Measurements from ENCODE around the gene WDR33.
"Not testable (repeated sequence)": the region's sequence is repeated elsewhere in the genome, so short reads cannot be mapped to it uniquely, and the experiment has no call there.

Gene WDR33

DNA sequence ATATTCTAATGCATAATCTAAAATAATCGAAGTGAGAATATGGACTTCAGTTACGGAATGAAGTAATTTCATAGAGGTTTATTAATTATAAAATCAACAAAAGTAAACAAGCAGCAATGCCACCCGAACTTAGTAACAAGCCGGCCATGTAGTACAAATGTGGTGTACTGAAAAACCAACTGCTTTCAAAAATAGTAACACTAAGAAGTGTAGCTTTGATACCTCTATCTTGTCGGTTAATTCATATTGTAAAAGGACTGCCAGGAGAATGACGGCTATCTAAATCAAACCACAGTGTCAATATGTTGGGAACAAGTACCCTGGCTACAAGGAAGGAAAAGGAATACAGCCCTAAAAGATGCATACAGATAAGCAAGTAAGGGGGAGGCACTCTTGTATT lies 48.5 kb downstream of the WDR33 start:
- DNase-seq, result no peak

DNA sequence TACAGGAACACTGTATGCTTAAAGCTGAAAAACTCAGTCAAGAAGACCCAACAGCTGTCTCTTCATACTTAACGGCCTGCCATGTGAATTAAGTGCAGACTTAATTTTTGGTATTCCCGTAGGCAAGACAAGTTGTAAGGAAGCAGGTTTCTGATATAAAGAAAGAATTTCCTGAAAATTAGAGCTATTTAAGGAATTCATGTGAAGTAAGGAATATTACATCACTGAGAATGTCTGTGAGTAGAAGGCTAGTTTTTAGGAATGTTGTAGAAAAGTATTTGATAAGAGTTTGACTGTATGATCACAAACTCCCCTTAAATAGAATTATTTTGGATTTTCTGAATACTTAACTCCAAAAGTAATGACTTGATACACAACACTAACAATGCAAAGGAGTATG lies 51.0 kb downstream of the WDR33 start:
- no peak for DNase-seq

DNA sequence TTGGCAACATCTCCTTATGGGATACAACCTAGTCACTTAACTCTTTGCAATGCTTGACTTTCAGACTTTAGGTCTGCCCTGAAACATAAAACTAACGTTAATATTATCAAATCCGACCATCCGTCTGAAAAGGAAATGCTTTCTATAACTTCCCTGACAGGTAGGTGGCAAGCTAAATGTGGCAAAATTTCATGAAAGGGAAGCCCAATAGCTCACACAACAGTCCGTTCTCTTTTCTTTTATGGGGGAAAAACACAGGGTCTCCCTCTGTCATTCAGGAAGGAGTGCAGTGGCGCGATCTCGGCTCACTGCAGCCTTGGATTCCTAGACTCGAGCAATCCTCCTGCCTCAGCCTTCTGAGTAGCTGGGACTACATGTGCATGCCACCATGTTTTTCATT lies 56.8 kb downstream of the WDR33 start:
- no peak for DNase-seq

DNA sequence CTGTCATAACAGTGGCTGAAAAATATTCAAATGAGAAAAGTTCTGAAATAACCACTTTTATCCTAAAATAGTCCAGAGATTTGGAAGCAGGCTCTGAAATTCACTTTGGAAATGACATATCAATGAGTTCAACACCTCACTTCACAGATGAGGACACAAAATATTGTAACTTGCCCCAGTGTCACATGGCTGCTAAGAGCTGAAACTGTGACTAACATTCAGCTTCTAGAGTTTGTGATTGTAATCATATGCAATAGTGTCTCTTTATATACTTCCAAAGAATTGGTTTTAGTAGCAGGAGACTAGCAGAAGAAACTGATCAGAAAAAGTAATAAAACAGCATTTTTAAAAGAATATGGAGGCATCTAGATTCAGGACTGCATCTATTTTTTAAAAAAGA lies 57.6 kb downstream of the WDR33 start:
- DNase-seq, result no peak

DNA sequence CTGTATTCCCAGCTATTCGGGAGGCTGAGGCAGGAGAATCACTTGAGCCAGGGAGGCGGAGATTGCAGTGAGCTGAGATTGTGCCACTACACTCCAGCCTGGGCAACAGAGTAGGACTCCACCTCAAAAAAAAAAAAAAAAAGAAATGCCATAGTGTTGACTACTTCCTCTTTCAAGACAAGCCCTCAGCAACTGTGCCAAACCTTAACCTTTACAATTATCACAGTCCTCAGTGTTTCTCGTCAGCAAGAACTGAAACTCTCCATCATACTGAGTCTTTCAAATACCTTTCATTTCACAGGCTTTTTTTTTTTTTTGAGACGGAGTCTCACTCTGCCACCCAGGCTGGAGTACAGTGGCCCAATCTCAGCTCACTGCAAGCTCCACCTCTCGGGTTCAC lies 61.4 kb downstream of the WDR33 start:
- not testable (repeated sequence) for DNase-seq

DNA sequence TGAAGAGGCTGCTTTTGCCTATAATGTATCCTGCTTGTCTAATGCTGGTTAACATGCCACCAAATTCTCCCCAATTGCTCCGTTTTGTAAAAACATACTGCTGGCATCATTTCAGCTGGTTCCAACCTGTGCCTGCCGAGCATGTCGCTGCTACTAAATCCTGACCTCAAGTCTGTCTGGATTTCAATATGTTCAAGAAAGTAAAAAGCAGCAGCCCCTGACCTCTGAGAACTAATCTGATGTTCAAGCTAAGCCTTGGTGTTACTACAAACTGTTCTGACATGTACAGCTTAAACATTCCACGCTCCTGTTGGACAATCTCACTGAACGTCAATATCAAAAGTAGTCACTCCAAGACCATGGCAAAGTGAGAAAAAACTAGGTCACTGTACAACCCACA lies 63.4 kb downstream of the WDR33 start:
- no peak for DNase-seq

DNA sequence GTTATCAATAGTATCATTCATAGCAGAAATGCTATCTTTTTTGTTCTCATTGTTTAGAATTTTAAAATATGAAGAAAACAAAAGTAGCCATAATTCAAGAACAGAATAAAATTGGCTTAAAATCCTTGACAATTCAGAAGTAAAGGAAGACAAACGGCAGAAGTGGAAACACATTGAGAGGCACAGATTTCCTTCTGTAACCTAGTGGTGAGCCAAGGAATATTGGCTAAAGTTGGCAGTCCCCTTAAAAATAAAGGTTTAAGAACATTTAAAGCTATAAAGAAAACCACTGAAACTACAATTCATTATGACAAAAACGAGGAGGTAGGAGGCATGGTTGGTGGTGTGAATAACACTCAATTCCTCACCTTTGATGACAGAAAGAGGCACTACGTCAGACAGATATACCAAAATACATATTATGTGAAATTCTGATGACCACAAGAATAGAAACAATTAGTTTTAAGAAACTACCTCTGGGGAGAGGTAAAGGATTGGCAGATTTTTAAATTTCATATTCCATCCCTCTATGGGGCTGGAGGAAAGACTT lies 67.4 kb downstream of the WDR33 start:
- no peak for DNase-seq

DNA sequence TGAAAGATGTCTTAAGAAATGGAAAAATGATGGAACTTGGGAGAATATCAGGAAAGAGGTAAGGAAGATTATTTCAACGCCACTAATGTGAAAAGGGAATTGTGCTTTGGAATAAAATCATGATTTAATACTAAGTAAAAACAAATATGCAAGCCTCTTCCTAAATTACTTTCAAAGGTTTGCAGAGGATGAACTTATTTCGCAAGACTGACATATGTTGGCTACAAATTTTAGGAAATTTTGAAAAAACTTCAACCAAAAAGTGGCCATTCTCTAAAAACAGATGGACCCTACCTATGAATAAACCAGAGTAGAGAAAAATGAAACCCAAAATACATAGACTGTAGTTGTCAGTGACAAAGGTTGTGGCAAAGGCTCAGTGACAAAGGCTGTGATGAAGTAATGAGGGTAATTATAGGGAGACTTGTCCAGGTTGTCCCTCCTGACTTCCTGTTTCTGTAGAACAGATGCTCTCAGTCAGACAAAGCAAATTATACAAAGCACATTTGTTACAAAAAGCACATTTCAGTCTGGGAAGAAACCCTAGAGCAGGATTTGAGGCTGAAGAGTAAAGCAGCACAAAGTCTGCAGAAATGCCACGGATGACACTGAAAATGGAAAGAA lies 70.2 kb downstream of the WDR33 start:
- DNase-seq, result no peak

DNA sequence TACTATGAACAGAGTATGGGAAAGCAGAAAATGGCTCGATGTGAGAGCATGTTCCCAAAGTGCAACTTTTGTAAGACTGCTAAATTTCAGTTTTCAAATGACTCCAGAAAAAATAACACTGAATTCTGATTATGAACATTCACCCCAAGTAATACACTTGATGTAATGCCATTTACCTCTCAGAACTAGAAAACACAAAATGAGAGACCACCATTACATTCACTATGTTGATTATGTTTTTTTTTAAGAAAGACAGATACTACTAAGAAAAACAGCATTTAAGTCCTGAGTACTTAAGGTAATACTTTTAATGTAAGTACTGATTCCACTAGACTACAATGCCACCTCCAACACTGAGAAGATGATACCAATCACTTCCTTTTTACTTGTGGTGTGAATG lies 71.2 kb downstream of the WDR33 start:
- no peak for DNase-seq

DNA sequence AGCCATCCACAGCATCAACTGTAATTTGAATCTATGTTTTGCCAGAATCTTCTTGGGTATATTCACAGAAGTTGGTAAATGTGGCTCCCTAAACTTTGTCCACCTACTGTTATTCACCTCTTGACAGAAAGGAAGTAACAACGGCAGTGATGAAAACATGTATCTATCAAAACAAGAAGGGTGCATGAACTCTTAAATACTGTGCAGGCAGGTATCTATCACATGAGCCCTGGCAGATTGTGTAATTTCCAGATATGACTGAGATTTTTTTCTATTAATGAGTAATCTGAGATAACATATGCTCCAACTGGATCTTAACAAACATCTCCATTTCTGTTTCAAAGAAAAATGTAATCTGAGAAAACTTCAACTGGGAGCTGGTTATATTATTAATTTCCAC lies 73.1 kb downstream of the WDR33 start:
- no peak for DNase-seq

DNA sequence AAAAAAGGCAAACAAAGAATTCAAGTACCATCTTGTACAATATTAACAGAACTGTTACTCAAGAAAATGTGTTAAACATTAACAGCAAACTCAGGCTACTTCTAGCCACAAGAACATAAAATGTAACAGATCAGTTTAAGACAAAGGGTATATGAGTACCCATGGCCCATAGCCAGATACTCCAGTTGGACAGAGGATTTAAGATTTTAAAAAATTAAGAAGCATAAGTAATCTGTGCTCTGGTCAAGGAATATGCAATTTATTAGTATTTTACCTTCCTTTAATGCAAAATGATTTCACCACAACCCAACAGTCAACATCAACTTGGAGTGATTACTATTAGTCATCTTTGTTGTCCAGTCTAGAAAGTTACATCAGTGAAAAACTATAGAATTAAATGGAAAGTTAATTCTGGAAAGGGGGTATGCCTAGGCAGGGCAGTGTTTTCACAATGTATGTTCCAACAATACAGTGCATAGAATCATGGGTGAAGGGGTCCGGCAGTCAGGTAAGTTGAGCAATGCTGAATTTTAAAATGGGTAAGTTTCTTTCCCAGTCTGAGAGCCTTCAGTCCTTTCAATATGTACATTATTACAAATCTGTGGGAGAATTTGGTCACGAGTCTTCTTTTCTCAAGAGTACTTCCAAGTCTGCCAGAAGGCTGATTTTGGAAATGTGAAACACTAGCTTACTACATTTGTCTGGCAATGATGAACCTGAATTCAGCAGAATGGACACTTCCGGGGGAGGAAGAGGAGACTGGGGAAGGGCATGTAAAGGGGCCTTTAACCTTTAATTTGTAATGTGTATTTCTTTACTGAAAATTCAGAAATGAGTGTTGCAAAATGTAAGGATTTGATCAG lies 75.2 kb downstream of the WDR33 start:
- DNase-seq, result no peak

DNA sequence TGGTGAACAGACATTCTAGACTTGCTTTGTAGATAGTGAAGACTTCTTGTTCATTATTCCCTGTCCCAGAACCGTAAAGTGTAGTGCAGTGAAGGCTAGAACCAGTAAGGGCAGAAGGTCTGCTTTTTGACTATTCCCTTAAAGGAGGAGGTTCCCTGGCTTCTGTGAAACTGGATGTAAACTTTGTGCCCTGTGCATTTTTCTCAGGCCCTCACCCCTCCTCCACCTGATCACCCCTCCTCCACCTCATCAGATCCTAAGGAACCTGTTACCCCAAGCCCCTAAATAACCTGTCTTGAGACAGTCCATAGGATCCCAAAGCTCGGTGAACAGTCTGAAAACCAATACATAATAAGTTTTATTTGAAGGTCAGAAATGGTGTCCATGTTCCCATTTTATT lies 75.9 kb downstream of the WDR33 start:
- DNase-seq, result no peak

DNA sequence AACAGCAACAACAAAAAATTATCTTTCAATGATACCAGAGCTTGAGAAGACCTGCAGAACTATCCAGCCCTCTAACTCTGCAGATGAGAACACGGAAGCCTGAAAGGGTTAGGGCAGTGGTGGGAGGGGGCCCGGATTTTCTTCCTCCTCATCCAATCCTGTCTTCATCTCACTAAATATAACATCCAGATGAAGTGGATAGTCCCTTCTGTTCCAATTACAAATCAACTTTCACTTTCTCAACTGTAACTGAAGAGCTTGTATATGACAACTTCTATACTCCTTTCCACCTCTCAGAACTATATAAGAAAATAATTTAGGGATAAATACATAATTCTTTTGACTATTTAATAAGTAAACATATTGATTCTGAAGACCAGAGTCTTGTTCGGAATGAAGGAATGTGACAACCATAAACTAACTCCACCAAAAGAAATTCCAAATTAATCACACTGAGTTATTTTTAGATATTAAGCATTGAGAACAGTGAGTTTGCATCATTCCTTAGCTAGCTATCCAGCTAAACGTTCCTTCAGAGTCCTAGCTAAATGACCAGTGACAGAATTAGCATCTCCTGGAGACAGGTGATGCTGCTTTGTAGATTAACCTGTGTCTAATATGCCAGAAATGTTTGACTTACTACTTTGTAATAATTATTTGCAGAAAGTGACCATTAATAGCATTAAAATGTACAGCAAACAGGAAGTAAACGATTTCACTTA lies 77.0 kb downstream of the WDR33 start:
- no peak for DNase-seq

DNA sequence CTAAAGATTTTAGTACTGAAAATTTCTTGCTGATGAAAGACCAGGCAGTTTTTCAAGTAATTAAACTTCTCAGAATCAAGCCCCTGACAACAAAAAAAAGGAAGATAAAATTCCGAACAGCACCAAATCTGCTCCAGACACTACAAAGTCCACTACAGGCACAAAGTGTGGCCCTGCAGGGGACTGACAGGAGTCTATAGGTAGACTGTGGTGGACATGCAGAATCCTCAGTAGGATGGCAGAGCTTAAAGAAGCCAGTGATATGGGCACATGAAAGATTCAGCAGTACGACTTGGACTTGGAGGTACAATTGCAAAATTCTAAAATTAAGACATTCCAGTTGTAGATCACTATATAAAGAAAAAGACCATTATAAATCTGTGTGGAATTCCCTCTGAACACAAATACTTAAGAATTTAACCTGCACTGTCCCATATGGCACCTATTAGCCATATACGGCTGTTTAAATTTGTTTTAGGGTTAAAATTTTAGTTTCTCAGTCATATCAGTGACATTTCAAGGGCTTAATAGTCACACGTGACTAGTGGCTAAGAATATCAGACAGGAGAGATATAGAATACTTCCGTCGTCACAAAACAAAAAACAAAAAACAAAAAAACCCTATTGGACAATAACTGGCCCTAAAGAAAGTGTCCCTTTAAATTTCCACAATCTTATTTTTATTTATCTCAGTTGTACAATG lies 77.7 kb downstream of the WDR33 start:
- DNase-seq, result no peak

DNA sequence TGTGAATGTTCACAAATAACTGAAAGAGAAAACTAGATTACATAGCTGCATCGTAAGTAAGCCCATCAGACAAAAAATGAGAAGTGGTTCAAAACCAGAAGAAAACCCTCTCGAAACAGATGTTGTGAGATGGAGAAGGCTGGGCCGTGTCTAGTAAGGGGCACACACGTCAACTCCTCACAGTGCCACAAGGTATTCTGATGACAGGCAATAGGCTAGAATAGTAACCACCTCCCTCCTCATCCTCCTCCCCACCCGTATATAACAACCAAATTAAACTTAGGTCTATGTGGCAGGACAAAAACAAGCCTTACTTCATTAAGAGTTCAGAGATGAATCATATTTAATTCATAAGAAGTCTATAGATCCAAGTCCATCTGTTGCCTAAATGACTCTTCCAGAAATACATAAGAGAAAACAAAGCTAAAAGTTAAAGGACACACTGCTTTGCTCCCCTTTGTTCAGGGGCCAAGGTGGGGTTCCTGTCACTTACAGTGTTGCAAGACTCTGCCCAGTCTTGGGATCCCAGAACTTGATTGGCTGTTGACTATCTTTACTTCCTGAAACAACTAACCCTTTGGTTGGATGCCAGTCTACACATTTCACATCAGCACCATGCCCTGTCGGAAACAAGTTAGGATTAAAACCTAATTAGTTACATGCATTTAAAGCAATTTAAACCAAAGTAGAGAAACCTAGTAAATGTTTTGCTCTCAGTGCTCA lies 84.7 kb downstream of the WDR33 start:
- no peak for DNase-seq

DNA sequence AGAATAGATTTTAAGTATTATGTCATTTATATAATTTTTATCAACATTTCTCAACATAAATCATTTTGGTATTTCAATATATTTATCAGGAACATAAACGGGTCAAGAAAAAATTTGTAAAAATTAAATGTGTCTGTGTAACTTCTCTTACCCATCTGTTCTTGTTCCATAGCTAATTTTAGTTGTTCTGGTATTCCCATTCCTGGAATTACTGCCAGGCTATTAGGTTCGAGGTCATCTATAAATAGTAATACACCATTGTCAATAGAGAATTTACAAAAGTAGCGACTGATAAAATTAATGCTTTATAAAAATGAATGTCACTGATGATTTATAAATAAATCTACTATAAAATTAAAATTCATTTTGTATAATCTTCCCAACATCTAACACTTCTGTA lies 88.2 kb downstream of the WDR33 start:
- DNase-seq, result no peak

DNA sequence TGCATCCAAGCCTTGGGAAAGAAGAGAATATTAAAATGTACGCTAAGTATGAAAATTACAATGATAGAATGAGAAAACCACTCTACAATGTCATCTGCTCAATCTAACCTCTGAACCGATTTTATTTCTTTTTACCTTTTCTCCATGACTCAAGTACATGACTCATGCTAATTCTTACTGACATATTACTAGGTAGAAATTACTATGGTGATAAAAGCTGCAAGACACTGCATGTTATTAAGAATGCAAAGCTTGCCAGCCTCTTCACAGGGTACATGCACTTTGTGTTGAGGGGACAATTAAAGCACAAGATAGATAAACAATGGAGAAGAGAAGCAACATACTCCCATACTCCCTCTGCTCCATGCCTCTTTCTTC lies 89.0 kb downstream of the WDR33 start:
- no peak for DNase-seq

DNA sequence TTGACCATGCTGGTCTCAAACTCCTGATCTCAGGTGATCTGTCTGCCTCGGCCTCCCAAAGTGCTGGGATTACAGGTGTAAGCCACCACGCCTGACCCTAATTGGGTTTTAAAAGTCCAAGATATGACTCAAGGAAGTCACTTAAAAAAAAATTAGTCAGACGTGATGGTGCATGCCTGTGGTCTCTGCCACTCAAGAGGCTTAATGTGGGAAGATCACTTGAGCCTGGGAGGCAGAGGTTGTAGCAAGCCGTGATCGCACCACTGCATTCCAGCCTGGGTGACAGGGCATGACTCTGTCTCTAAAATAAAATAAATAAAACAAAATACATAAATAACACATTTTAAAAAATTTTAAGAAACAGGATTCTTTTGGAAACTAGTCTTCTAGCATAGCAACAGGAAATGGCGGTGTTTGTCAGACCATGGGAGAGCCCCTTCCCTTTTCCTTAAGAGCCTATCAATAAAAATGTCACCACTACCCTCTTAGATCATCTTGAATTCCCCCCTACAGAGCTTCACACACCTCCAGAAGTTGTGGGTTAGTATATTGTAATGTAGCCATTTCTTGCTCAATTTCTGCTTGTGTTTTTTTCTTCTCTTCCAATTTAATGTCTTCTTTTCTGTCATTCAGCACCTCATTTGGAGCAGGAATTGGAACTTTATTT lies 89.5 kb downstream of the WDR33 start:
- DNase-seq, result no peak

DNA sequence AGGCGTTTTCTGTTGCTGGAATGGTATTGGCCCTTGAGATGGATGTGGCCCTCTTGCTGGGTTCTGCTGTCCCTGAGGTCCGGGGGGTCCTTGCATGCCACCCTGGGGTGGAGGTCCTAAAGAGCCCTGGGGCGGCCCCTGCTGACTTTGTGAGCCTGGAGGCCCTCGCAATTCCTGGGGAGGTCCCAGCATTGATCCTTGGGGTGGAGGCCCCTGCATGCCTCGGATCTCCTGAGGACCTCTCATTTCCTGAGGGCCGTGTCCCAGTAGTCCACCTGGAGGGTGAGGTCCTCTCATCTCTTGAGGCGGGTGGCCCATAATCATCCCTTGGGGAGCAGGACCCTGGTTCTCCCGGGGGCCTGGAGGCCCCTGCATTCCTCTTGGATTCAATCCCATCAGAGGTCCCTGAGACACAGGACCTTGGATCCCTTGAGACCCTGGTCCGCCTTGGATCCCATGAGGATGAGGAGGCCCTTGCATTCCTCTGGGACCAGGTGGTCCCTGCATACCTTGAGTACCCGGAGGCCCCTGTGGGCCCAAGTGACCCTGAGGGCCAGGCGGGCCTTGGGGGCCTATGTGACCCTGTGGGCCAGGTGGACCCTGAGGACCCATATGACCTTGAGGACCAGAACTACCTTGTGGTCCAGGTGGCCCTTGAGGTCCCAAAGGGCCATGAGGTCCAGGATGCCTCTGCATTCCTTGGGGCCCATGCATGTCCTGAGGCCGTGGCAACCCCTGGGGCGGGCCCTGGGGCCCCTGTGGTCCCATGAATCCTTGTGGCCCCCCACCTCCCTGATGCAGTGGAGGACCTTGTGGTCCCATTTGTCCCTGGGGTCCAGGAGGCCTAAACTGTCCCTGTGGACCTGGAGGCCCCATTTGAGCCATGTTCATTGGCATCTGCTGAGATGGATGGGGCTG lies 91.4 kb downstream of the WDR33 start:
- no peak for DNase-seq

DNA sequence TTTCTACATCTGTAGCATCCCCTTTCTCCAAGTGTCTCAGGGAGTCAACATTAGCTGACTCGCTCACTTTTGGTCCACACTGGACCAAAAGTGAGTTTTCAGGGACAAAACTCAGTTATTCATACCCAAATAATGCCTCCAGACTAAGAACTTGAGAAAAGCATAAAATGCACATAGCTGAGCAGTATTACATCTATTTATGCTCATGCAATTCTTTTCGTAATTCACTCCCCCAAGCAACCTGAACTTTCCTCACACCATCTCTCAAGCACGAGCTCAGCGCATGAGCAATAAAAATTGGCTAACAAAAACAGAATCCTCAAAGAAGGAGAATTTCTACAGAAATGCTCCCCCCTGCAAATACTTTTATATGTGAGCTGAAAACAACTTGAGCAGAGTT lies 92.7 kb downstream of the WDR33 start:
- DNase-seq, result no peak
